ENCODE measurements around the gene TOR1B.
A peak's percentile ranks its signal among the peaks of the same experiment; 100 is the strongest.
"Not testable (repeated sequence)": the region's sequence is repeated elsewhere in the genome, so short reads cannot be mapped to it uniquely, and the experiment has no call there.

The TOR1B gene

GRCh38 chr9:129776938-129777768 is 25.8 kb upstream of the TOR1B start:
- DNase-seq, result no peak

GRCh38 chr9:129777769-129778130 is 25.2 kb upstream of the TOR1B start:
- DNase-seq, result no peak

GRCh38 chr9:129778469-129778868 is 24.5 kb upstream of the TOR1B start:
- no peak for DNase-seq

GRCh38 chr9:129779560-129780190 is 23.3 kb upstream of the TOR1B start:
- DNase-seq, result no peak

- no peak for DNase-seq
These were observed 21.9 kb upstream of the TOR1B start for GRCh38 chr9:129781131-129781530.

- DNase-seq, result no peak
These were observed 21.0 kb upstream of the TOR1B start for GRCh38 chr9:129781981-129782380.

GRCh38 chr9:129783516-129784361 is 19.2 kb upstream of the TOR1B start:
- DNase-seq, result peak; percentile 16

GRCh38 chr9:129784970-129785369 is 18.0 kb upstream of the TOR1B start:
- not testable (repeated sequence) for DNase-seq

- DNase-seq, result no peak
These were observed 17.1 kb upstream of the TOR1B start for GRCh38 chr9:129785866-129786265.

GRCh38 chr9:129786481-129786880 is 16.5 kb upstream of the TOR1B start:
- no peak for DNase-seq

GRCh38 chr9:129794549-129794948 is 8.4 kb upstream of the TOR1B start:
- DNase-seq, result no peak

GRCh38 chr9:129796029-129796428 is 7.0 kb upstream of the TOR1B start:
- DNase-seq, result not testable (repeated sequence)

- no peak for DNase-seq
These were observed 4.0 kb upstream of the TOR1B start for GRCh38 chr9:129798973-129799372.

- no peak for DNase-seq
These were observed 1.5 kb upstream of the TOR1B start for GRCh38 chr9:129801504-129801903.

- DNase-seq, result no peak
These were observed 684 bp downstream of the TOR1B start for GRCh38 chr9:129803676-129804060.

- no peak for DNase-seq
These were observed 3.1 kb downstream of the TOR1B start for GRCh38 chr9:129806061-129806460.

- DNase-seq, result no peak
These were observed 6.4 kb downstream of the TOR1B start for GRCh38 chr9:129809346-129809745.

- DNase-seq, result no peak
These were observed 7.1 kb downstream of the TOR1B start for GRCh38 chr9:129810116-129810515.

- DNase-seq, result no peak
These were observed 7.8 kb downstream of the TOR1B start for GRCh38 chr9:129810788-129811187.

GRCh38 chr9:129811967-129812363 is 9.0 kb downstream of the TOR1B start:
- no peak for DNase-seq

GRCh38 chr9:129812385-129812784 is 9.4 kb downstream of the TOR1B start:
- no peak for DNase-seq

- DNase-seq, result no peak
These were observed 10.7 kb downstream of the TOR1B start for GRCh38 chr9:129813661-129814060.

GRCh38 chr9:129814432-129815223 is 11.6 kb downstream of the TOR1B start:
- no peak for DNase-seq

Data from NCI-H1048 (cell line).